ENCODE results near the gene GPR4. TPM values are rescaled to one million over a fixed set of nuclear protein-coding genes. Genes with fewer than 3 reads are reported as not detected.

Gene GPR4
- total RNA-seq, 1 experiment from 2014 or later = not detected

GRCh38 chr19:45590300-45591003, 11.6 kb downstream of the GPR4 start:
- DNase-seq (ENCODE audit: low read depth in 1 of 2, low spot score in 2 of 2) = no peak
- Histone ChIP-seq H3K27ac (no peak overlapping the region), H3K9me3 (replicated peaks) (no peaks in the 10 kb centered on the region), H3K4me3 (no peak overlapping the region), H3K36me3 (no peaks in the 10 kb centered on the region), H3K4me1 (replicated peaks) (peaks cover under 1% of the 10 kb centered on the region), H3K27me3 (replicated peaks) (no peaks in the 10 kb centered on the region)

DNA sequence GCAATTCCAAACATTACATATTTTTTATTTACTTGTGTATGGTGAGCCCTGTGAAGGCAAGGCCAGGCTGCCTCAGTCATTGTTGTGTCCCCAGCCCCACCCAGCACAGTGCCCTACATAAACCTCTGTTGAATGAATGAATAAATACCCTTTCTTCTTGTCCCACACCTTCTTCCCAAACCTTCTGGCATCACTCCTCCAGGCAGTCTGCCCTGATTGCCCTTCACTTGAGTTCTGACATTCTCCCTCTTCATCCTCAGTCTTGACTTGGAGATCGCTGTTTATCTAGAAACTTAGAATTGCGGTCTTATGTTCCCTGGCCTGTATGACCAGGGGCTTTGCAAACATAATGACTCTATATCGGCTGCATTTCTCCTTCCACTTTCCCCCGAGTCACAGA, 12.2 kb downstream of the GPR4 start:
- peaks cover 6% of the 10 kb centered on the region for H3K4me1 ChIP-seq (replicated peaks)

DNA sequence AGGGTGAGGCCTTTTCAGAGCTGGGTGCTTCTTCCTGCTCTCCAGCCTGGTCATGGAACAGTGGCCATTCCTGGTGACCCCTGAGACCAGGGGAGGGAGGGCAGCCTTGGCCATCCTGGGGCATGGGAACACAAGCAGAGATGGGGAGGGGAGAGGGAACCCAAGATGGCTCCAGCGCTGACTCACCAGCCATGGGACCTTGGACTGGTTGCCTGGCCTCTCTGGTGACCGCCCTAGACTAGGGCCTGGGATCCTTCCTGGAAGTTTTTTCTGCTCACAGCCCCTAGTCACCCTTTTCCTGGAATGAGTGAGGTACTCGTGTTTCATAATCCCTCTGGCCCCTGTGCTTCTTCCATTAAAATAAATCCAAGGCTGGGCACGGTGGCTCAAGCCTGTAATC, 14.1 kb downstream of the GPR4 start:
- H3K9me3 ChIP-seq (replicated peaks) = no peaks in the 10 kb centered on the region

More for the DNA sequence above, 12.2 kb downstream of the GPR4 start:
- no peaks in the 10 kb centered on the region for H3K36me3 ChIP-seq
- DNase-seq (ENCODE audit: low read depth in 1 of 2, low spot score in 2 of 2) = no peak
- H3K9me3 ChIP-seq (replicated peaks) = no peaks in the 10 kb centered on the region
- H3K27me3 ChIP-seq (replicated peaks) = no peaks in the 10 kb centered on the region
- H3K27ac ChIP-seq = no peak overlapping the region
- no peak overlapping the region for H3K4me3 ChIP-seq

GRCh38 chr19:45585158-45585577, 16.8 kb downstream of the GPR4 start:
- peaks cover 12% of the 10 kb centered on the region for H3K4me1 ChIP-seq (replicated peaks)
- peak overlapping the region; percentile 67 for H3K4me3 ChIP-seq
- 0 out of 2 replicates have a peak, but pooled peaks cover 7% of the 10 kb centered on the region for H3K36me3 ChIP-seq
- H3K9me3 ChIP-seq (replicated peaks) = no peaks in the 10 kb centered on the region
- H3K27me3 ChIP-seq (replicated peaks) = no peaks in the 10 kb centered on the region
- no peak for DNase-seq (ENCODE audit: low read depth in 1 of 2, low spot score in 2 of 2)
- H3K27ac ChIP-seq = peak overlapping the region; percentile 96

More for the DNA sequence above, 14.1 kb downstream of the GPR4 start:
- Histone ChIP-seq H3K27ac (no peak overlapping the region), H3K27me3 (replicated peaks) (no peaks in the 10 kb centered on the region), H3K36me3 (0 out of 2 replicates have a peak, but pooled peaks cover 7% of the 10 kb centered on the region), H3K4me1 (replicated peaks) (peaks cover 12% of the 10 kb centered on the region), H3K4me3 (no peak overlapping the region)
- no peak for DNase-seq (ENCODE audit: low read depth in 1 of 2, low spot score in 2 of 2)

DNA sequence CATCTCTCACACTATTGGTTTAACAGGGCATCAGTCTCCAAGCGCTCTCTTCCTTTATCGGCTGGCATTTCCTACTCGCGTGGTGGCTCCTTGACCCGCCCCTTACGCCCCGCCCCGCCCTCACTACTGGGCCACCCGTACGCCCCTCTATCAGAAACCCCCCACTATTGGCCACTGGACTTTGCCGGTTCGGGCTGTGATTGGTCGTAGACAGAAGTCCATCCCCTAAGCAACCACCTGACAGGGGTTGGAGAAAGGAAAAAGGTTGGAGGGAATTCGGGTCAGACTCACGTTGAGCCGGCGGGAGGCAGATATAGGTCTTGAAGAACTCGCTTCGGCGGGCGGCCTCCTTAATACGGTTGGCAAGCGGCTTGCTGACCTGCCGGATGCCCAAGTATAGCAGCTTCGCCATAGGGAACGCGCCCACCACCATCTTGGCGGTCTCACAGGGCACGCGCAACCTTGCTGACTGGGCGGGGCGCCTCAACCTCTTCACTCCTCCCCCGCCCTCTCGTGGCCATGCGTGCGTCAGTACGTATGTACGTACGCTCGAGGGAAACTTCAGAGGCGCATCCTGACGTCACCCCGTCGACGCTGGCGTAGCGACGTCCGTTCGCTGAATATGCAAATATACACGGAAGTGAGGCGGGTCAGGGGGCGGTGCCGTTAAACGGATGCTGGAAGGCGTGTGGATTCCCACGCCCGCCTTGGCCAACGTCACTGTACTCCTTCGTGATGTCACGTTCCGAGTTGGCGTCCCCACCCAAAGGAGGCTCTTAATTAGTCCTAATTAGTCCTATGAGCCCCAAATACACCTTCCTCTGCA, 17.5 kb downstream of the GPR4 start, which contains the start of gene OPA3:
Gene OPA3, minus strand, starts transcription at position 471 of the 826 bp plus-strand sequence. Its CDS starts 38 bp downstream, at position 433.
- Histone ChIP-seq H3K4me3 (peak within 1 kb of the TSS; percentile 67), H3K9me3 (replicated peaks) (no peaks in the 10 kb centered on the region), H3K27ac (peak within 1 kb of the TSS; percentile 96), H3K4me1 (replicated peaks) (peaks cover 12% of the 10 kb centered on the region), H3K36me3 (0 out of 2 replicates have a peak, but pooled peaks cover 7% of the 10 kb centered on the region), H3K27me3 (replicated peaks) (no peaks in the 10 kb centered on the region)
- DNase-seq (ENCODE audit: low read depth in 1 of 2, low spot score in 2 of 2) = peak; percentile 100

DNA sequence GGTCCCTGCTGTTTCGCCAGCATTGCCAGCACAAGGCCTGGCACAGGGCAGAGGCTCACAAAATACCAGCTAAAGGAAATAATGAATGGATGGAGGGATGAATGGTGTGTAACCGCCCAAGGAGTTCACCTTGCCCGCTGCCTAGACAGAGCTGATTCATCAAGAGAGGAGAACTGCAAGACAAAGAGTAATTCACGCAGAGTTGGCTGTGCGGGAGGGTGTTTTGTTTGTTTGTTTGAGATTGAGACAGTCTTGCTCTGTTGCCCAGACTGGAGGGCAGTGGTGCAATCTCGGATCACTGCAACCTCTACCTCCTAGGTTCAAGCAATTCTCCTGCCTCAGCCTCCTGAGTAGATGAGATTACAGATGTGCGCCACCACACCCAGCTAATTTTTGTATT, 20.4 kb downstream of the GPR4 start:
- 0 out of 2 replicates have a peak, but pooled peaks cover 7% of the 10 kb centered on the region for H3K36me3 ChIP-seq
- H3K4me1 ChIP-seq (replicated peaks) = peaks cover 32% of the 10 kb centered on the region
- H3K4me3 ChIP-seq = no peak overlapping the region
- H3K9me3 ChIP-seq (replicated peaks) = no peaks in the 10 kb centered on the region
- H3K27ac ChIP-seq = no peak overlapping the region
- H3K27me3 ChIP-seq (replicated peaks) = no peaks in the 10 kb centered on the region
- no peak for DNase-seq (ENCODE audit: low read depth in 1 of 2, low spot score in 2 of 2)

- Histone ChIP-seq H3K4me3 (no peak overlapping the region), H3K27ac (no peak overlapping the region), H3K4me1 (replicated peaks) (peaks cover 31% of the 10 kb centered on the region), H3K27me3 (replicated peaks) (no peaks in the 10 kb centered on the region), H3K9me3 (replicated peaks) (no peaks in the 10 kb centered on the region), H3K36me3 (0 out of 2 replicates have a peak, but pooled peaks cover 5% of the 10 kb centered on the region)
- no peak for DNase-seq (ENCODE audit: low read depth in 1 of 2, low spot score in 2 of 2)
Observed at GRCh38 chr19:45578861-45579260, 23.2 kb downstream of the GPR4 start.

- no peak overlapping the region for H3K4me3 ChIP-seq
- H3K36me3 ChIP-seq = 0 out of 2 replicates have a peak, but pooled peaks cover 4% of the 10 kb centered on the region
- H3K27me3 ChIP-seq (replicated peaks) = no peaks in the 10 kb centered on the region
- H3K27ac ChIP-seq = peak overlapping the region; percentile 29
- H3K4me1 ChIP-seq (replicated peaks) = peaks cover 26% of the 10 kb centered on the region
- DNase-seq (ENCODE audit: low read depth in 1 of 2, low spot score in 2 of 2) = peak; percentile 47 to 74
- H3K9me3 ChIP-seq (replicated peaks) = no peaks in the 10 kb centered on the region
Observed at GRCh38 chr19:45577111-45577905, 24.7 kb downstream of the GPR4 start.

- H3K27ac ChIP-seq = peak overlapping the region; percentile 26; the same call in 1 of the 2 replicates
- 0 out of 2 replicates have a peak, but pooled peaks cover 4% of the 10 kb centered on the region for H3K36me3 ChIP-seq
- H3K4me3 ChIP-seq = no peak overlapping the region
- DNase-seq (ENCODE audit: low read depth in 1 of 2, low spot score in 2 of 2) = no peak
- no peaks in the 10 kb centered on the region for H3K27me3 ChIP-seq (replicated peaks)
- H3K4me1 ChIP-seq (replicated peaks) = peaks cover 26% of the 10 kb centered on the region
- H3K9me3 ChIP-seq (replicated peaks) = no peaks in the 10 kb centered on the region
Observed at GRCh38 chr19:45576682-45577081, 25.3 kb downstream of the GPR4 start.

- Histone ChIP-seq H3K27ac (no peak overlapping the region), H3K4me1 (replicated peaks) (peaks cover 26% of the 10 kb centered on the region), H3K9me3 (replicated peaks) (no peaks in the 10 kb centered on the region; the same call in 1 of the 2 replicates), H3K27me3 (replicated peaks) (no peaks in the 10 kb centered on the region), H3K36me3 (0 out of 2 replicates have a peak, but pooled peaks cover 4% of the 10 kb centered on the region), H3K4me3 (no peak overlapping the region)
- no peak for DNase-seq (ENCODE audit: low read depth in 1 of 2, low spot score in 2 of 2)
Observed at GRCh38 chr19:45575216-45575615, 26.8 kb downstream of the GPR4 start.

DNA sequence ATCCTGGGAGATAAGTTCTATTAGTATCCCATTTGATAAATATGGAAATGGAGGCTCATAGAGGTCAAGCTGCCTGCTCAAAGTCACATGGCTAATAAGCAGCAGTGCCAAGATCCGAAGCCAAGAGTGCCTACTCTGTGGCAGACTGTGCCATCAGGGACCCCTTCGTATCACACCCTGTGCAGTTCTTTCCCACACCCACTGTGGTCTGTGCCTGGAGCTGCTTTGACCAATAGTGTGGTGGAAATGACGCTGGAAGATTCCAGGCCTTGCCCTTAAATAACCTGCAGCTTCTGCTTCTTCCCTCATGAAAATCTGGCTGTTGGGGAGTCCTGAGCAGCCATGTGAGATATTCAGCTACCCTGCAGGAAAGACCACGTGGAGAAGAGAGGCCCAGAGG, 27.5 kb downstream of the GPR4 start:
- H3K27ac ChIP-seq = no peak overlapping the region
- no peaks in the 10 kb centered on the region; the same call in 1 of the 2 replicates for H3K9me3 ChIP-seq (replicated peaks)
- no peaks in the 10 kb centered on the region for H3K27me3 ChIP-seq (replicated peaks)
- H3K36me3 ChIP-seq = 0 out of 2 replicates have a peak, but pooled peaks cover 4% of the 10 kb centered on the region
- H3K4me1 ChIP-seq (replicated peaks) = peaks cover 26% of the 10 kb centered on the region
- no peak overlapping the region for H3K4me3 ChIP-seq
- no peak for DNase-seq (ENCODE audit: low read depth in 1 of 2, low spot score in 2 of 2)

DNA sequence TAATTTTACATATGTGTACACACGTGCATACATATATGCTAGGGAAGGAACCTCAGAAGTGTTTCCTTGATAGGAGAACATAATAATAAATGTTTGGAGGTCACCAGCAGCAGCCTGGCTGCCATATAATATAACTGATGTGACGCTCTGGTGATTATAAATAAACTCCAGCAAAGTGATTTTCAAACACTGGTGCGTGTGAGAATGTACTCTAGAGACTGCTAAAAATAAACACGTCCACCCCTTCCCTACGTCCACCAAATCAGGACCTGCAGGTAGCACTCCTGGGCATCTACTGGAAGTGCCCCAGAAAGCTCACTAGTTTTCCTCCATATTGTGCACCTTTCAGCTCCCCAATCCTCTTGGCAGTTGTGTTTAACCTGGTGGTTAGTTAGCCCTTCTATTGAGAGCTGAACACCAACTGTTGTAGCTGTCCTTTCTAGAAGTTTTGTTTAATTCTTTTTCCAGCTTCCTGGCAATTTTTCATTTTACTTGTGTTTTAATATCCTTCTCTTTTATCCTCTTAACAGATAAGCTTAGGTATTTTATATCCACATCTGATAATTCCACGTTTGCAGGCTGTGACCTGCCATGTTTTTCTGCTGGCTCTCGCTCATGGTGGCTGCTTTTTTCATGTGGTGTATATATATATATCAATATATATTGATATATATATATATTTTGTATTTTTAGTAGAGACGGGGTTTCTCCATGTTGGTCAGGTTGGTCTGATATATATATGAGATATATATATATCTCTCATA, 30.4 kb downstream of the GPR4 start:
- 0 out of 2 replicates have a peak, but pooled peaks cover 4% of the 10 kb centered on the region for H3K36me3 ChIP-seq
- H3K4me1 ChIP-seq (replicated peaks) = peaks cover 14% of the 10 kb centered on the region
- H3K9me3 ChIP-seq (replicated peaks) = no peaks in the 10 kb centered on the region; the same call in 1 of the 2 replicates
- DNase-seq (ENCODE audit: low read depth in 1 of 2, low spot score in 2 of 2) = no peak
- H3K27me3 ChIP-seq (replicated peaks) = no peaks in the 10 kb centered on the region
- H3K4me3 ChIP-seq = no peak overlapping the region
- H3K27ac ChIP-seq = no peak overlapping the region
